ENCODE measurements around the gene NHSL2.
"Not testable (repeated sequence)": the region's sequence is repeated elsewhere in the genome, so short reads cannot be mapped to it uniquely, and the experiment has no call there.

The NHSL2 gene

GRCh38 chrX:71910643-71910985 is at the start of gene NHSL2:
TSS of gene NHSL2 (plus strand) at chrX:71910845.
- Mint-ChIP-seq H3K4me3 (peak within 1 kb of the TSS; percentile 21), H3K36me3 (ENCODE audit: low read depth) (no peaks in the 10 kb centered on the region), H3K27me3 (peaks cover 63% of the 10 kb centered on the region), H3K27ac (no peak within 1 kb of the TSS), H3K9me3 (no peaks in the 10 kb centered on the region), H3K4me1 (peaks cover 2% of the 10 kb centered on the region)
- peak; percentile 60 for ATAC-seq
- peak; percentile 24 for DNase-seq

DNA sequence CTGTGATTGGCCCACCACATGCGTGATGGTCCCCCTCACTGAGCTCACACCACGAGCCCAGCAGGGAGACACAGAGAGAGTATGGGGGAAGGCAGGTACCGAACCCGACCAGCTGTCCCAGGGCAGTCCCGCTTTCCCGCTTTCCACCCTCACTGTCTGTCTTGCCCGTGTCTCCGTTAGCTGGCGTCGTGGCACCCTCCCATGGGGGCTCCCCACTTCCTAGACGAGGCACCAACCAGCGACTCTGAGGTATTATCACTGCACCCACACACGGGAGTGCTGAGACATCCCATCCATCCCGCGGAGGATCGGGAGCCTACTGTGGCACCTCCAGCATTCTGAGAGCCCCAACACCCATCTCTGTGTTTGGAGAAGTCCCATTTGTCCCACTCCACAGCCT is 43.0 kb upstream of the NHSL2 start:
- H3K4me3 Mint-ChIP-seq: no peak overlapping the region
- no peak overlapping the region for H3K27ac Mint-ChIP-seq
- DNase-seq: no peak
- H3K9me3 Mint-ChIP-seq: no peaks in the 10 kb centered on the region
- peaks cover 20% of the 10 kb centered on the region for H3K4me1 Mint-ChIP-seq
- H3K36me3 Mint-ChIP-seq (ENCODE audit: low read depth): no peaks in the 10 kb centered on the region
- H3K27me3 Mint-ChIP-seq: peaks cover 45% of the 10 kb centered on the region
- ATAC-seq: no peak

DNA sequence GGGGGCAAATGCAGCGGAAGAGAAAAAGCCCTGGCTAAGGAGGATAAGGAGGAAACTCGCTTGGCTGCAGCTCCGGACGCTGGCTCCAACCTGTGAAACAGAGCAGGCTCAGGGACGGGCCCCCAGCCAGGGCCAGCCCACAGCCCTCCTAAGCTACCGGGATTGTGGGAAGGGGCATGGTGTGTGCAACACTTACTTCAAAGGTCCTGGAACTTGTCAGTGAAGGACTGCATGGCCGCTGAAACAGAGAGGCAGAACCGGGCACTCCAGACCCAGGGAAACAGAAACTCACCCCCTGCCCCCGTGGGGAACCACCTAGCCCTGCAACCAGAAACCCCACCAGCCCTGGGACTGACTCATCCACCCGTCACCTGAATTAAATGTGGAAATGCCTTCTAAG is 41.1 kb upstream of the NHSL2 start:
- H3K27ac Mint-ChIP-seq; ATAC-seq; DNase-seq; H3K9me3 Mint-ChIP-seq; H3K4me3 Mint-ChIP-seq; H3K36me3 Mint-ChIP-seq (ENCODE audit: low read depth): not testable (repeated sequence)
- Mint-ChIP-seq H3K4me1 (peaks cover 20% of the 10 kb centered on the region), H3K27me3 (peaks cover 38% of the 10 kb centered on the region)

GRCh38 chrX:71870208-71871098 is 40.2 kb upstream of the NHSL2 start:
- no peaks in the 10 kb centered on the region for H3K36me3 Mint-ChIP-seq (ENCODE audit: low read depth)
- no peak overlapping the region for H3K27ac Mint-ChIP-seq
- no peaks in the 10 kb centered on the region for H3K9me3 Mint-ChIP-seq
- peak; percentile 45 for ATAC-seq
- H3K27me3 Mint-ChIP-seq: peaks cover 33% of the 10 kb centered on the region
- DNase-seq: no peak
- H3K4me1 Mint-ChIP-seq: peaks cover 20% of the 10 kb centered on the region
- H3K4me3 Mint-ChIP-seq: no peak overlapping the region

DNA sequence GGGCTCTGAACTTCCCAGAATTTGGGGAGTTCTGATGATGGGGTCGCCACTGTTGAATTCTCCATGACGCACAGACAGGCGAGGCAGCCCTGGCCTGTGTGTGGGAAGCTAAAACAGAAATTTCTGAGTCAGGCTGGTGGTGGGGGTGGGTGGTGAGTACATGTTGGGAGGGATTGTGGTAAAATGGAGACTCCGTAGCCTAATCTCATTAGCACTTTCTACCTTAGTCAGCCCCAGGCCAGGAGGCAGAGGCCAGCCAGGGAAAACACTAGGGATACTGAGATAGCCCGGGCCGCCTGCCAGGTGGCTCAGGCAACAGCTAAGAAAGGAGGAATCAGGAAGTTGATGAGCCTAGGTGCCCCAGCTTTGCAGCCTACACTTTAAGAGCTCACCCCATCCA is 39.3 kb upstream of the NHSL2 start:
- Mint-ChIP-seq H3K27ac (peak overlapping the region; percentile 46), H3K36me3 (ENCODE audit: low read depth) (no peaks in the 10 kb centered on the region), H3K9me3 (no peaks in the 10 kb centered on the region), H3K4me3 (no peak overlapping the region), H3K4me1 (peaks cover 20% of the 10 kb centered on the region), H3K27me3 (peaks cover 33% of the 10 kb centered on the region)
- peak; percentile 21 for DNase-seq
- peak; percentile 77 for ATAC-seq

DNA sequence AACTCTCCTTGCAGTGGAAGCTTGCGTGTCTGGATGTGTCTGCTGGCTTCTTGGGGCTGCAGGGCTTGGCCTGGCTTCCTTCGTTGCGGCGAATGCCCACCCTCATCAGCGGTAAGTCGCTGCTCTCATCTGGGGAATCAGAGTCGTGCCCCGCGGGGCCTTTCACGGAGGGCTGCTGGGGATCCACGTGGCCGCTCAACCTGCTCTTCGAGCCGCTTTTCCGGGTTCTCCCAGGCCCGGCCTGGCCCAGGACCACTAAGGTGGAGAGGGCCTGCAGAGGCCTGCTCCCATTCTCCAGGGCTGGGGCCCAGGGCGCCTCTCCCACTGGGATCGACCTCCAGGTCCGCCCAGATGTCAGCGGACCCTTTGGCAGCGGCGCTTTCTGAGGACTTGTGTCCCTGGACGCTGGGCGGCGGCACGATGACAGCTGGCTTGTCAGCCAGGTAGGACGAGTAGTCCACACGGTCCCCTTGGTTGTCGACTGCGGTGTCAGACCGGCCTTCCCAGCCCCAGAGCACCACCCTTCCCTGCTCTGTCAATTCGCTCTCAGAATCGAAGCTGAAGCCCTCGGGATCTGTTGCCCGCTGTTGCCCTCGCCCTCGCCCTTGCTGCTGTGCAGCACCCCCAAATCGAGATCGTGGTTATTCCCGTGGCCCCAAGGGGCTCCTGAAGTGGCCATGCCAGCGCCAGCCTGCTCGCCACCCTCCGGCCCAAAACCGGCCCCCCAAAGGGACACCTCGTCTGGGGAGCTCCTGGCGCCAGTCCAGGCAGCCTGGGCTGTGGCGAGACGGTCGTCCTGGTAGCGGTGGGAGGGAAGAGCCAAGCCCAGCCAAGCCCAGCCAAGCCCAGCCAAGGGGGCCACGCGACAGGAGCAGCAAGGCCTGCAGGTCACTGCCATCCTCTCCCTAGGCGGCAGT is 37.8 kb upstream of the NHSL2 start:
- Mint-ChIP-seq H3K36me3 (ENCODE audit: low read depth) (no peaks in the 10 kb centered on the region), H3K27me3 (peaks cover 27% of the 10 kb centered on the region), H3K4me3 (no peak overlapping the region), H3K9me3 (no peaks in the 10 kb centered on the region), H3K27ac (no peak overlapping the region), H3K4me1 (peaks cover 20% of the 10 kb centered on the region)
- DNase-seq (no peak), ATAC-seq (no peak)

- H3K9me3 Mint-ChIP-seq: no peaks in the 10 kb centered on the region
- H3K36me3 Mint-ChIP-seq (ENCODE audit: low read depth): no peaks in the 10 kb centered on the region
Measured at GRCh38 chrX:71873459-71873833, 37.2 kb upstream of the NHSL2 start.

GRCh38 chrX:71876841-71877240 is 33.8 kb upstream of the NHSL2 start:
- not testable (repeated sequence) for DNase-seq; ATAC-seq; H3K36me3 Mint-ChIP-seq (ENCODE audit: low read depth); H3K27ac Mint-ChIP-seq; H3K4me3 Mint-ChIP-seq; H3K9me3 Mint-ChIP-seq; H3K4me1 Mint-ChIP-seq
- peaks cover 32% of the 10 kb centered on the region for H3K27me3 Mint-ChIP-seq

More at GRCh38 chrX:71873459-71873833, 37.2 kb upstream of the NHSL2 start:
- DNase-seq (no peak), ATAC-seq (no peak)
- Mint-ChIP-seq H3K4me3 (no peak overlapping the region), H3K4me1 (peaks cover 20% of the 10 kb centered on the region), H3K27ac (no peak overlapping the region), H3K27me3 (peaks cover 27% of the 10 kb centered on the region)

DNA sequence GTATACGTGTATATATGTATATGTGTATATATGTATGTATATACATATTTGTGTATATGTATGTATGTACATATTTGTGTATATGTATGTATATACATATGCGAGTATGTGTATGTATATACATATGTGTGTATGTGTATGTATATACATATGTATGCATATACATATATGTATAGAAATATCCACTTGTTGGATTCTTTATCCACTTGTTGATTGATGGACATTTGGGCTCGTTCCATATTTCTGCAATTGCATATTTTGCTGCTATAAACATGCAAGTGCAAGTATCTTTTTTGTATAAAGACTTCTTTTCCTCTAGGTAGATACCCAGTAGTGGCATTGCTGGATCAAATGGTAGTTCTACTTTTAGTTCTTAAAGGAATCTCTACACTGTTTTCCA is 25.5 kb upstream of the NHSL2 start:
- ATAC-seq: no peak
- H3K4me3 Mint-ChIP-seq: no peak overlapping the region
- DNase-seq: no peak
- no peaks in the 10 kb centered on the region for H3K9me3 Mint-ChIP-seq
- no peaks in the 10 kb centered on the region for H3K4me1 Mint-ChIP-seq
- H3K27me3 Mint-ChIP-seq: peaks cover 15% of the 10 kb centered on the region
- no peak overlapping the region for H3K27ac Mint-ChIP-seq
- H3K36me3 Mint-ChIP-seq (ENCODE audit: low read depth): no peaks in the 10 kb centered on the region

DNA sequence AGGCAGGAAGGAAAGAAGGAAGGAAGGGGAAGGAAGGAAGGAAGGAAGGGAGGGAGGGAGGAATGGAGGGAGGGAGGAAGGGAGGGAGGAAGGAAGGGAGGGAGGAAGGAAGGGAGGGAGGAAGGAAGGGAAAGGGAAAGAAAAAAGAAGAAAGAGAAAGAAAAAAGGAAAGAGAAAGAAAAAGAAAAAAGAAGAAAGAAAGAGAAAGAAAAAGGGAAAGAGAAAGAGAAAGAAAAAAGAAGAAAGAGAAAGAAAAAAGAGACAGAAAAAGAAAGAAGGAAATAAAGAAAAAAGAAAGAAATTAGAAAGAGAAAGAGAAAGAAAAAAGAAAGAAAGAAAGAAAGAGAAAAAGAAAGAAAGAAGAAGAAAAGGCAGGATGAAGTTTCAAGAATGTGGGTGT is 15.0 kb upstream of the NHSL2 start:
- Mint-ChIP-seq H3K4me3 (no peak overlapping the region), H3K9me3 (no peaks in the 10 kb centered on the region), H3K4me1 (no peaks in the 10 kb centered on the region), H3K27me3 (peaks cover 4% of the 10 kb centered on the region), H3K36me3 (ENCODE audit: low read depth) (no peaks in the 10 kb centered on the region), H3K27ac (no peak overlapping the region)
- DNase-seq (no peak), ATAC-seq (no peak)

DNA sequence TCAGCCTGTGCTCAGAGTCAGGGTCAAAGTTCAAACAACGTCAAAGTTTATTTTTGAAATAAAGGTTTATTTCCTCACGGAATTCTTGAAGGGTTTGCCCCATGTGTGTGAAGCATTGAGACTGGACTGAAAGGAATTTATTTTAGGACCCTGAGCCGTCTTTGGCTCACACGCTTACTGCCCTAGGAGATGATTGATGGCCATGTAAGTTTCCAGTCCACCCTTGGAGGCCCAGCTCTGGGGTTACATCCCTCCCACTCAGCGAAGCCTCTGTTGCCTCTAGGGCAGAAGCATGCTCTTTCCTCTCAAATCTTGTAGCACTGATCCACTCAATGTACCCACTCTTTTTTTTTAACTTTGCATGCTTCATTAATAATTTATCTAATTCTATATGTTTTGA is 4.5 kb upstream of the NHSL2 start:
- DNase-seq (no peak), ATAC-seq (no peak)
- Mint-ChIP-seq H3K4me1 (no peaks in the 10 kb centered on the region), H3K9me3 (no peaks in the 10 kb centered on the region), H3K4me3 (no peak overlapping the region), H3K27ac (no peak overlapping the region), H3K36me3 (ENCODE audit: low read depth) (no peaks in the 10 kb centered on the region), H3K27me3 (peaks cover 31% of the 10 kb centered on the region)

DNA sequence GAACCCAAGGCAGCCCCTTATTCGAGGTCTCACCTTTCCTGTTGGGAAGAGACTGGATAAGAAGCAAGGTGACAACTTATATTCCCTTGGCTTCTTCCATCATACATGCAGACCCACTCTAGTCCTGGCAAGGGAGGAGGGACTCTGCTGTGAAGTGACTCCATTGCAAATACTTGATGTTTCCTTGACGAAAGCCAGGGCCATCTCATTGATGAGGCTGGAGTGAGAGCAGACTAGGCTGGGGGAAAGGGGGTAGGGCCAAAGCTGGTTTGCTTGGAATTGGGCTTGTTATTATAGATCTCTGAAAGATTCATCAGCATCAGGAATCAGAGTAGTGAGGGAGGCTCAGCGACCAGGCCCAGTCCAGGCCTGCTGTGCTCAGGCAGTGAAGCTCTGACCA is 2.3 kb upstream of the NHSL2 start:
- H3K36me3 Mint-ChIP-seq (ENCODE audit: low read depth): no peaks in the 10 kb centered on the region
- H3K4me3 Mint-ChIP-seq: no peak overlapping the region
- H3K27me3 Mint-ChIP-seq: peaks cover 45% of the 10 kb centered on the region
- no peak for DNase-seq
- no peak overlapping the region for H3K27ac Mint-ChIP-seq
- no peaks in the 10 kb centered on the region for H3K9me3 Mint-ChIP-seq
- no peak for ATAC-seq
- peaks cover 2% of the 10 kb centered on the region for H3K4me1 Mint-ChIP-seq

- Mint-ChIP-seq H3K4me3 (no peak overlapping the region), H3K27ac (no peak overlapping the region), H3K36me3 (ENCODE audit: low read depth) (no peaks in the 10 kb centered on the region), H3K9me3 (no peaks in the 10 kb centered on the region), H3K4me1 (peaks cover 2% of the 10 kb centered on the region), H3K27me3 (peaks cover 58% of the 10 kb centered on the region)
- DNase-seq (no peak), ATAC-seq (no peak)
Measured at GRCh38 chrX:71909956-71910355, 689 bp upstream of the NHSL2 start.

DNA sequence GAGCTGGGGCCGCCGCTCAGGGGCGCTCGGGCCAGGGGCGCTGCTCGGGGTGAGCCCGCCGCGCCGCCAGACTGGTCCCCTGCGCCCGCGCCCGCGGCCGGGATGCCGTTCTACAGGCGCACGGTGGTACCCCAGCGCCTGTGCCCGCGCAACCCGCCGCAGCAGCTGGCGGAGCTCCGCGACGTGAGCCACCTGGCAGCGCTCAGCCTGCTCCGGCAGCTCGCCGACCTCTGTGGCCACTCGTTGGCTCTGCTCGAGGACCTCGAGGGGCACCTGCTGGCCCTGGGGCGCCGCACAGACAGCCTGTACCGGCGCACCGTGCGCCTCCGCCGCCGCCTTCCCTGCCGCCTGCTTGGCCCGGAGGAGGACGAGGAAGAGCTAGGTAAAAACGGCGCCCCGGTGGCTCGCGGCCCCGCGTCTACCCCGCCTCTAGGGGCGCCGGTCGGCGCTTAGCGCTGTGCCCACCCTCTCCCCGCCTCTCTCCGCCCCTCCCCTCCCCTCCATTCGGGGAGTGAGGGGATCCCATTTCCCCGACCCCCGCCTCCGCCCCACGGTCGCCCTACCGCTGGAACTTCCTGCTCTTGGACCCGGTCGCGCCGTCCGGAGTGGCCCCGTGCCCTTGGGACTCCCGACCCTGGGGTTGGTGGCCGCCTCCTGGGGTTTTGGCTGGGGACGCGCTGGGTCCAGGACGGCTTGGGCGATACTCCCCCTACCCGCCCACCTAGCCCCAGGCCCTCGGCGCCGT is 513 bp downstream of the NHSL2 start:
- peak; percentile 72 for ATAC-seq
- Mint-ChIP-seq H3K9me3 (no peaks in the 10 kb centered on the region), H3K36me3 (ENCODE audit: low read depth) (no peaks in the 10 kb centered on the region), H3K4me3 (peak overlapping the region; percentile 21), H3K27ac (no peak overlapping the region), H3K4me1 (peaks cover 2% of the 10 kb centered on the region), H3K27me3 (peaks cover 61% of the 10 kb centered on the region)
- DNase-seq: peak; percentile 24
